ENCODE data around the gene PCNX3.

PCNX3 gene

DNA sequence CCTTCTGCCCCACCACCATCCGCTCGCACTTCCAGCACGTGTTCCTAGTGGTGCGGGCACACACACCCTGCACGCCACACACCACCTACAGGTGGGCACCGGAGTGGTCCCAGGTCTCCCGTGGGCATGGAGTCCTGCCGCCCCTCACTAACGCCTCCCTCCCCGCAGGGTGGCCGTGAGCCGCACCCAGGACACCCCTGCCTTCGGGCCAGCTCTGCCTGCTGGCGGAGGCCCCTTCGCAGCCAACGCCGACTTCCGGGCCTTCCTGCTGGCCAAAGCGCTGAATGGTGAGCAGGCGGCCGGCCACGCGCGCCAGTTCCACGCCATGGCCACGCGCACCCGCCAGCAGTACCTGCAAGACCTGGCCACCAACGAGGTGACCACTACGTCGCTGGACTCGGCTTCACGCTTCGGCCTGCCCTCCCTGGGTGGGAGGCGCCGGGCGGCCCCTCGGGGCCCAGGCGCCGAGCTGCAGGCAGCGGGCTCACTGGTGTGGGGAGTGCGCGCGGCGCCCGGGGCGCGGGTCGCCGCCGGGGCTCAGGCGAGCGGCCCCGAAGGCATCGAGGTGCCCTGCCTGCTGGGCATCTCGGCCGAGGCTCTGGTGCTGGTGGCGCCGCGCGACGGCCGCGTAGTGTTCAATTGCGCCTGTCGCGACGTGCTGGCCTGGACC is 30.8 kb downstream of the PCNX3 start:
- H3K9ac ChIP-seq (ENCODE audit: low read depth in 1 of 2, low read length in 2 of 2): peak overlapping the region in 1 of 2 donors; percentile 59
- peaks cover 9 to 12% of the 10 kb centered on the region in 2 donors for H3K4me1 ChIP-seq (ENCODE audit: control insufficient read depth in 2 of 2, insufficient read depth in 2 of 2, low read length in 2 of 2)
- no peaks in the 10 kb centered on the region for H3K27me3 ChIP-seq (ENCODE audit: control insufficient read depth in 2 of 2, insufficient read depth in 2 of 2, low read length in 2 of 2)
- no peaks in the 10 kb centered on the region for H3K9me3 ChIP-seq (ENCODE audit: control insufficient read depth in 2 of 2, low read length in 2 of 2)
- H3K27ac ChIP-seq (ENCODE audit: low read depth in 2 of 2, low read length in 2 of 2): peak overlapping the region; percentile 8 to 38
- H3K36me3 ChIP-seq (ENCODE audit: control insufficient read depth in 2 of 2, insufficient read depth in 2 of 2, low read length in 2 of 2): peaks cover 14 to 24% of the 10 kb centered on the region in 2 donors
- peak overlapping the region; percentile 54 to 66 for H3K4me3 ChIP-seq (ENCODE audit: low read length in 2 of 2)

- H3K27me3 ChIP-seq (ENCODE audit: control insufficient read depth in 2 of 2, insufficient read depth in 2 of 2, low read length in 2 of 2): no peaks in the 10 kb centered on the region
- H3K27ac ChIP-seq (ENCODE audit: low read depth in 2 of 2, low read length in 2 of 2): peak overlapping the region; percentile 8 to 38
- H3K9me3 ChIP-seq (ENCODE audit: control insufficient read depth in 2 of 2, low read length in 2 of 2): no peaks in the 10 kb centered on the region
- H3K4me1 ChIP-seq (ENCODE audit: control insufficient read depth in 2 of 2, insufficient read depth in 2 of 2, low read length in 2 of 2): peaks cover 15 to 16% of the 10 kb centered on the region in 2 donors
- peaks cover 14 to 24% of the 10 kb centered on the region in 2 donors for H3K36me3 ChIP-seq (ENCODE audit: control insufficient read depth in 2 of 2, insufficient read depth in 2 of 2, low read length in 2 of 2)
- H3K9ac ChIP-seq (ENCODE audit: low read depth in 1 of 2, low read length in 2 of 2): peak overlapping the region; percentile 24 to 59
- peak overlapping the region; percentile 54 to 66 for H3K4me3 ChIP-seq (ENCODE audit: low read length in 2 of 2)
Measured at GRCh38 chr11:65646958-65647701, 31.6 kb downstream of the PCNX3 start.

DNA sequence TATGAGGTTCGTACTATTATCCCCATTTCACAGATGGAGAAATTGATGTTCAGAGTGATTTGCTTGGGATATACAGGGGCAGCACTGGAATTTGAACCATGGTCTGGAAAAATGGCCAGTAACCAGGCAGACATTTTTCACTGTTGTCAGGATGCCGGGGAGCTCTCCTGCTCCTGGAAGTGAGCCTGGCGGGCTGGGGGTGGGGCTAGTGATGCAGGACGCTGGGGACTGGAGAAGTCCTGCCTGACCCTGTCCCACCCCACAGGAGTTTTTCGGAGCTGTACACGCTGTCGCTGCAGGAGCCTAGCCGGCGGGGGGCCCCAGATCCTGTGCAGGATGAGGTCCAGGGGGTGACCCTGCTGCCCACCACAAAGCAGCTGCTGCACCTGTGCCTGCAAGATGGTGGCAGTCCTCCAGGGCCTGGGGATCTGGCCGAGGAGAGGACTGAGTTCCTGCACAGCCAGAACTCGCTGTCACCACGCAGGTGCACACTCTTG is 33.5 kb downstream of the PCNX3 start:
- no peak overlapping the region for H3K27ac ChIP-seq (ENCODE audit: low read depth in 2 of 2, low read length in 2 of 2)

GRCh38 chr11:65649656-65650546 is 34.3 kb downstream of the PCNX3 start:
- H3K4me1 ChIP-seq (ENCODE audit: control insufficient read depth in 2 of 2, insufficient read depth in 2 of 2, low read length in 2 of 2): peaks cover 32 to 38% of the 10 kb centered on the region in 2 donors
- H3K27me3 ChIP-seq (ENCODE audit: control insufficient read depth in 2 of 2, insufficient read depth in 2 of 2, low read length in 2 of 2): no peaks in the 10 kb centered on the region
- H3K9me3 ChIP-seq (ENCODE audit: control insufficient read depth in 2 of 2, low read length in 2 of 2): no peaks in the 10 kb centered on the region
- peaks cover 18 to 28% of the 10 kb centered on the region in 2 donors for H3K36me3 ChIP-seq (ENCODE audit: control insufficient read depth in 2 of 2, insufficient read depth in 2 of 2, low read length in 2 of 2)
- H3K4me3 ChIP-seq (ENCODE audit: low read length in 2 of 2): no peak overlapping the region
- H3K9ac ChIP-seq (ENCODE audit: low read depth in 1 of 2, low read length in 2 of 2): no peak overlapping the region
- peak overlapping the region in 1 of 2 donors; percentile 38 for H3K27ac ChIP-seq (ENCODE audit: low read depth in 2 of 2, low read length in 2 of 2)

More for the DNA sequence above, 33.5 kb downstream of the PCNX3 start:
- Histone ChIP-seq H3K4me1 (ENCODE audit: control insufficient read depth in 2 of 2, insufficient read depth in 2 of 2, low read length in 2 of 2) (peaks cover 30 to 32% of the 10 kb centered on the region in 2 donors), H3K9ac (ENCODE audit: low read depth in 1 of 2, low read length in 2 of 2) (no peak overlapping the region), H3K9me3 (ENCODE audit: control insufficient read depth in 2 of 2, low read length in 2 of 2) (no peaks in the 10 kb centered on the region), H3K4me3 (ENCODE audit: low read length in 2 of 2) (no peak overlapping the region), H3K36me3 (ENCODE audit: control insufficient read depth in 2 of 2, insufficient read depth in 2 of 2, low read length in 2 of 2) (peaks cover 14 to 21% of the 10 kb centered on the region in 2 donors), H3K27me3 (ENCODE audit: control insufficient read depth in 2 of 2, insufficient read depth in 2 of 2, low read length in 2 of 2) (no peaks in the 10 kb centered on the region)

GRCh38 chr11:65650547-65651338 is 35.2 kb downstream of the PCNX3 start:
- no peak overlapping the region for H3K4me3 ChIP-seq (ENCODE audit: low read length in 2 of 2)
- H3K27ac ChIP-seq (ENCODE audit: low read depth in 2 of 2, low read length in 2 of 2): peak overlapping the region; percentile 95
- peaks cover 27 to 30% of the 10 kb centered on the region in 2 donors for H3K36me3 ChIP-seq (ENCODE audit: control insufficient read depth in 2 of 2, insufficient read depth in 2 of 2, low read length in 2 of 2)
- H3K27me3 ChIP-seq (ENCODE audit: control insufficient read depth in 2 of 2, insufficient read depth in 2 of 2, low read length in 2 of 2): no peaks in the 10 kb centered on the region
- H3K9ac ChIP-seq (ENCODE audit: low read depth in 1 of 2, low read length in 2 of 2): no peak overlapping the region
- H3K9me3 ChIP-seq (ENCODE audit: control insufficient read depth in 2 of 2, low read length in 2 of 2): no peaks in the 10 kb centered on the region
- H3K4me1 ChIP-seq (ENCODE audit: control insufficient read depth in 2 of 2, insufficient read depth in 2 of 2, low read length in 2 of 2): peaks cover 32 to 38% of the 10 kb centered on the region in 2 donors

GRCh38 chr11:65651339-65651588 is 35.7 kb downstream of the PCNX3 start:
- H3K4me3 ChIP-seq (ENCODE audit: low read length in 2 of 2): no peak overlapping the region
- peaks cover 29 to 34% of the 10 kb centered on the region in 2 donors for H3K36me3 ChIP-seq (ENCODE audit: control insufficient read depth in 2 of 2, insufficient read depth in 2 of 2, low read length in 2 of 2)

DNA sequence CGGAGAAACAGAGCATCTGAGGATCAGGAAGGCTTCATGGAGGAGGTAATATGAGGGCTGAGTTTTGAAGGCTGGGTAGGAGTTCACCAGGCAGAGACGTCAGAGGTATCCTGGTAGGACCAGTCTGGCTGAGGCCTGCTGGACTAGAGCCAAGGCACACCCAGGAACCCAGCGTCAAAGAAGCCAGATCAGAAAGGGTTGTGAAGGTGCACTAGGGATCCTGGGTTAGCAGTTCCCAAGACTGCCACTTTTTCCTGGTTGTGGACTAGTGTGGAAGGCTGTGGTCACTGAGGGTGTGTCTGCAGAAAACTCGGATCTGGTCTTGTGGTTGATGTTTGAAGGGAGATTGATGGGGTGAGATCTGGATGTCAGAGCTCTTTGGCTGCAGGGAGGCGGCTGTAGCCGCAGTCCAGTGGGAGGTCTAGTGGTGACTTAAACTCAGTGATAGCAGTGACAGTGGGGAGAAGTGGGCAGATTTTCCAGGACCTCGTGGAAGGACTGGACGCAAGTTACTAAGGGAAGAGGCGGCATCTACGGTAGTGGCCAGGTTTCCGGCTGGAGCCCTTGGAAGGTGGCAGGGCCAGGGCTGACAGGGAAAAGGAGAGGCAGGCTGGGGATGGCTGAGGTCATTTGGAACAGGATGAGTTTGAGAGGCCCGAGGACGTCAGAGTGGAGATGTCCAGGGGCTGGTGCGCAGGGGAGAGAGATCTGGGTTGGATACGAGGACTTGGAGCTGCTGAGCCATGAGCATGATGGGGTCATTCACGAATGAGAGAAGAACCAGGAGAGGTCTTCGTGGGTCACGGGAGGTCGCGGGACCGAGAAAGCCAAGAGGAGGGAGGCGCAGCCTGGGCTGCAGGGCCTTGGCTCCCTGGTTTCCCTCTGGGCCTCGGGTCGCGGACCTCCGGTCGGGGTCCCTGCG is 36.3 kb downstream of the PCNX3 start:
- Histone ChIP-seq H3K27ac (ENCODE audit: low read depth in 2 of 2, low read length in 2 of 2) (peak overlapping the region; percentile 95), H3K4me3 (ENCODE audit: low read length in 2 of 2) (peak overlapping the region; percentile 82 to 87), H3K27me3 (ENCODE audit: control insufficient read depth in 2 of 2, insufficient read depth in 2 of 2, low read length in 2 of 2) (no peaks in the 10 kb centered on the region), H3K9ac (ENCODE audit: low read depth in 1 of 2, low read length in 2 of 2) (peak overlapping the region; percentile 85 to 87), H3K36me3 (ENCODE audit: control insufficient read depth in 2 of 2, insufficient read depth in 2 of 2, low read length in 2 of 2) (peaks cover 32 to 36% of the 10 kb centered on the region in 2 donors), H3K9me3 (ENCODE audit: control insufficient read depth in 2 of 2, low read length in 2 of 2) (no peaks in the 10 kb centered on the region), H3K4me1 (ENCODE audit: control insufficient read depth in 2 of 2, insufficient read depth in 2 of 2, low read length in 2 of 2) (peaks cover 32 to 38% of the 10 kb centered on the region in 2 donors)

More at GRCh38 chr11:65651339-65651588, 35.7 kb downstream of the PCNX3 start:
- Histone ChIP-seq H3K9ac (ENCODE audit: low read depth in 1 of 2, low read length in 2 of 2) (no peak overlapping the region), H3K4me1 (ENCODE audit: control insufficient read depth in 2 of 2, insufficient read depth in 2 of 2, low read length in 2 of 2) (peaks cover 32 to 38% of the 10 kb centered on the region in 2 donors), H3K27me3 (ENCODE audit: control insufficient read depth in 2 of 2, insufficient read depth in 2 of 2, low read length in 2 of 2) (no peaks in the 10 kb centered on the region), H3K9me3 (ENCODE audit: control insufficient read depth in 2 of 2, low read length in 2 of 2) (no peaks in the 10 kb centered on the region), H3K27ac (ENCODE audit: low read depth in 2 of 2, low read length in 2 of 2) (peak overlapping the region; percentile 95)

GRCh38 chr11:65652511-65653228 is 37.1 kb downstream of the PCNX3 start:
- no peaks in the 10 kb centered on the region for H3K9me3 ChIP-seq (ENCODE audit: control insufficient read depth in 2 of 2, low read length in 2 of 2)
- no peaks in the 10 kb centered on the region for H3K27me3 ChIP-seq (ENCODE audit: control insufficient read depth in 2 of 2, insufficient read depth in 2 of 2, low read length in 2 of 2)
- H3K4me1 ChIP-seq (ENCODE audit: control insufficient read depth in 2 of 2, insufficient read depth in 2 of 2, low read length in 2 of 2): peaks cover 32 to 37% of the 10 kb centered on the region in 2 donors
- H3K9ac ChIP-seq (ENCODE audit: low read depth in 1 of 2, low read length in 2 of 2): peak overlapping the region; percentile 85 to 95
- peak overlapping the region; percentile 82 to 87 for H3K4me3 ChIP-seq (ENCODE audit: low read length in 2 of 2)
- peak overlapping the region; percentile 95 for H3K27ac ChIP-seq (ENCODE audit: low read depth in 2 of 2, low read length in 2 of 2)
- peaks cover 41 to 44% of the 10 kb centered on the region in 2 donors for H3K36me3 ChIP-seq (ENCODE audit: control insufficient read depth in 2 of 2, insufficient read depth in 2 of 2, low read length in 2 of 2)

Data from mucosa of rectum (tissue), 2 donors.